HEK293 (cell line): ENCODE measurements around the gene SUPT4H1.

Source experiments
- ATF2 ChIP-seq: fragments of 450-650 bp; formaldehyde crosslinking; IDR thresholded peaks from 2 replicates; pipeline ENCODE4 v1.5.1; 2016; ENCODE audit warnings: missing biosample characterization, missing genetic modification characterization, low read depth
- CTCF ChIP-seq: fragments of 450-650 bp; formaldehyde crosslinking; IDR thresholded peaks from 2 replicates; pipeline ENCODE4 v1.5.1; 2016; ENCODE audit warnings: missing biosample characterization, missing genetic modification characterization
- HOXC10 ChIP-seq: sonication (generic); formaldehyde crosslinking; IDR thresholded peaks from 2 replicates; pipeline ENCODE4 v1.8.1; 2023; ENCODE audit warnings: mild to moderate bottlenecking, missing genetic modification reagents
- PBX3 ChIP-seq: sonication (generic); formaldehyde crosslinking; IDR thresholded peaks from 2 replicates; pipeline ENCODE4 v1.8.1; 2022; ENCODE audit warnings: mild to moderate bottlenecking, moderate library complexity, missing genetic modification reagents
- REPIN1 ChIP-seq: fragments of 450-650 bp; formaldehyde crosslinking; IDR thresholded peaks from 2 replicates; pipeline ENCODE4 v1.5.1; 2017; ENCODE audit warnings: missing biosample characterization, missing genetic modification characterization, low read depth
- REST ChIP-seq: fragments of 450-650 bp; formaldehyde crosslinking; IDR thresholded peaks from 2 replicates; pipeline ENCODE4 v1.5.1; 2016; ENCODE audit warnings: missing biosample characterization, missing genetic modification characterization
- ZFHX2 ChIP-seq: fragments of 450-650 bp; formaldehyde crosslinking; conservative IDR thresholded peaks from 2 replicates; pipeline ENCODE4 v1.5.1; 2016; ENCODE audit warnings: missing biosample characterization, missing genetic modification characterization
- ZFP37 ChIP-seq: fragments of 450-650 bp; formaldehyde crosslinking; IDR thresholded peaks from 2 replicates; pipeline ENCODE4 v1.5.1; 2016; ENCODE audit warnings: missing biosample characterization, missing genetic modification characterization
- ZNF174 ChIP-seq: fragments of 450-650 bp; formaldehyde crosslinking; IDR thresholded peaks from 2 replicates; pipeline ENCODE4 v1.5.0; 2017; ENCODE audit warnings: missing biosample characterization, mild to moderate bottlenecking, missing genetic modification characterization
- ZNF24 ChIP-seq: fragments of 450-650 bp; formaldehyde crosslinking; IDR thresholded peaks from 2 replicates; pipeline ENCODE4 v1.5.1; 2016; ENCODE audit warnings: missing biosample characterization, missing genetic modification characterization
- ZNF544 ChIP-seq: fragments of 450-650 bp; formaldehyde crosslinking; IDR thresholded peaks from 2 replicates; pipeline ENCODE4 v1.5.0; 2017; ENCODE audit warnings: missing biosample characterization, missing genetic modification characterization
- ZNF639 ChIP-seq: fragments of 450-650 bp; formaldehyde crosslinking; IDR thresholded peaks from 2 replicates; pipeline ENCODE4 v1.5.1; 2016; ENCODE audit warnings: missing biosample characterization, missing genetic modification characterization
- ZNF776 ChIP-seq: fragments of 450-650 bp; formaldehyde crosslinking; IDR thresholded peaks from 2 replicates; pipeline ENCODE4 v1.5.0; 2017; ENCODE audit warnings: missing biosample characterization, missing genetic modification characterization, borderline replicate concordance

- no peak for TF ChIP-seq HOXC10 (CRISPR knock-in tag)
- TF ChIP-seq ZFP37 (tag by site-specific recombination) = no peak
- TF ChIP-seq ZNF544 (tag by site-specific recombination) = no peak
- no peak for TF ChIP-seq ZNF24 (tag by site-specific recombination)
- no peak for TF ChIP-seq ZNF174
- no peak for TF ChIP-seq REST (tag by site-specific recombination)
- TF ChIP-seq CTCF = peak; percentile 81
- 0 out of 2 replicates have a peak, but pooled peaks have one; percentile 26 for TF ChIP-seq ZFHX2 (tag by site-specific recombination)
- no peak for TF ChIP-seq ATF2 (tag by site-specific recombination)
- no peak for TF ChIP-seq PBX3 (CRISPR knock-in tag)
- no peak for TF ChIP-seq ZNF776 (tag by site-specific recombination)
- TF ChIP-seq REPIN1 (tag by site-specific recombination) = no peak
- TF ChIP-seq ZNF639 (tag by site-specific recombination) = no peak
Measured at GRCh38 chr17:58317421-58318064, 34.5 kb downstream of the SUPT4H1 start.
